ENCODE measurements around the gene AKR1C1. TPM values are rescaled to one million over a fixed set of nuclear protein-coding genes. Genes with fewer than 3 reads are reported as not detected.
"Not testable (repeated sequence)": the region's sequence is repeated elsewhere in the genome, so short reads cannot be mapped to it uniquely, and the experiment has no call there.

AKR1C1 gene
- polyA plus RNA-seq, 6 donors from 2014 or later = not detected

DNA sequence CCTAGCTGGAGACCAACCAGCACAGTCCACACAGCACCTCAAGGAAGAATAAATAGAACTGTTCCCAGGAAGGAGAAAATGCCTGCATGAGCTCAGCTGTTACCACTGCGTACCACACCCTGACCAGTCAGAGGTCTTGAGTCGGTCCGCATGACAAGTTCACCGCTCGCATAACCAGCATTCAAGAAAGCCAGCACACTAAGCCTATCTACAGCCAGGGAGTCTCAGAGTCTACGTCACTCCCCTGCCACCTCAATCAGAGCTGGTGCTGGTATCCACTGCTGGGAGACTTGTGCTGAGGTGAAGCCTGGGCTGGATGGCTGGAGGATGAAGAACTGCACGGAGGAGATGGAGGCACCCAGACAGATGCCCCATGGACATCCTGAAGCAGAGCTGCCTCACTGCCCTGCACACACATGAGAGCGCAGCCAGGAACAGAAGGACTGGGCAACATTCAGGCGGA, 19.6 kb downstream of the AKR1C1 start:
- H3K4me1 Mint-ChIP-seq = peaks cover 0 to 7% (median 0%) of the 10 kb centered on the region in 3 donors
- H3K4me3 Mint-ChIP-seq = no peak overlapping the region
- no peak overlapping the region for H3K27ac Mint-ChIP-seq

DNA sequence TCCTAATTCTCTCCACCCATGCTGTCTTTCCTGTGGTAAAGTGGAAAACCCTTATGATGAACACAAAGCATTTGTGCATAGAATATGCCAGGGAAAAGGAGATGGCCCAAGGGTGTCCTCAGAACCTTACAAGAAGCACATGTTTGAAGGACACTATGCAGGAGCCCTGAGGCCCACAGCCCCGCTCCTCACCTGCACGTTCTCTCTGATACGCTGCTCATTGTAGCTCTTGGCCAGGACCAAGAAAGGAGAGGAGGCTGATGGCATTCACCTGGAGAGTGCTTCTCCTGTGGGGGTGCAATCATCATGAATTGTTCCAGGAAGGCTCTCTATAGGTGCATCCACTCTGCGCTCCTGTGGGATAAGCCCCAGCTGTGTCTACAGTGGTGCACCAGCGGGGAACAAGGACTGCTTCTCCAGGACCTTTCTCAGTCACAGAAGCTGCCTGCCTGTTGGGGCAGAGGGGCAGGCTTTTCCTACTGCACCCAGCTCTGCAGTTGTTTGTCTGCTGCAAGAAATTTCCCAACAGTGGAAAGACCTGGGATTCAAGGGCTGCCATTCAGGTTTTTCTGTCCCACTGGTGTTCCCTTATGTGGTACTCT, 20.5 kb downstream of the AKR1C1 start:
- Mint-ChIP-seq H3K4me1 (peaks cover 0 to 7% (median 0%) of the 10 kb centered on the region in 3 donors), H3K36me3 (no peaks in the 10 kb centered on the region), H3K4me3 (no peak overlapping the region), H3K9me3 (no peaks in the 10 kb centered on the region), H3K27me3 (peaks cover 0 to 11% (median 6%) of the 10 kb centered on the region in 3 donors), H3K27ac (no peak overlapping the region)
- no peak for ATAC-seq (ENCODE audit: low read depth in 2 of 2)
- no peak for DNase-seq

More for the DNA sequence above, 19.6 kb downstream of the AKR1C1 start:
- Mint-ChIP-seq H3K9me3 (no peaks in the 10 kb centered on the region), H3K27me3 (peaks cover 0 to 11% (median 6%) of the 10 kb centered on the region in 3 donors), H3K36me3 (no peaks in the 10 kb centered on the region)
- ATAC-seq (ENCODE audit: low read depth in 2 of 2) (no peak), DNase-seq (no peak)

DNA sequence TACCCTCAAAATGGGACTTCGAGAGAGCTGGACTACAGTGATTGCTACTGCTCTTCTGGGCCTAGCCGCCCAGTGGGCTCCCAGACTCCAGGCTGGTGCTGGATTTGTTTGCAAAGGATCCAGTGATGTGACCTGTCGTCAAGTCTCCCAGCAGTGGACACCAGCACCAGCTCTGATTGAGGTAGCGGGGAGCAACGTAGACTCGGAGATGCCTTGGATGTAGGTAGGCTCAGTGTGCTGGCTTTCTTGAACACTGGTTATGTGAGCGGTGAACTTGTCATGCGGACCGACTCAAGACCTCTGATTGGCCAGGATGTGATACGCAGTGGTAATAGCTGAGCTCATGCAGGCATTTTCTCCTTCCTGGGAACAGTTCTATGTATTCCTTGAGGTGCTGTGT, 21.0 kb downstream of the AKR1C1 start:
- H3K27ac Mint-ChIP-seq = no peak overlapping the region
- ATAC-seq (ENCODE audit: low read depth in 2 of 2) = no peak
- no peaks in the 10 kb centered on the region for H3K9me3 Mint-ChIP-seq
- H3K4me3 Mint-ChIP-seq = no peak overlapping the region
- H3K4me1 Mint-ChIP-seq = peaks cover 0 to 7% (median 0%) of the 10 kb centered on the region in 3 donors
- H3K36me3 Mint-ChIP-seq = no peaks in the 10 kb centered on the region
- no peak for DNase-seq
- peaks cover 0 to 11% (median 6%) of the 10 kb centered on the region in 3 donors for H3K27me3 Mint-ChIP-seq

DNA sequence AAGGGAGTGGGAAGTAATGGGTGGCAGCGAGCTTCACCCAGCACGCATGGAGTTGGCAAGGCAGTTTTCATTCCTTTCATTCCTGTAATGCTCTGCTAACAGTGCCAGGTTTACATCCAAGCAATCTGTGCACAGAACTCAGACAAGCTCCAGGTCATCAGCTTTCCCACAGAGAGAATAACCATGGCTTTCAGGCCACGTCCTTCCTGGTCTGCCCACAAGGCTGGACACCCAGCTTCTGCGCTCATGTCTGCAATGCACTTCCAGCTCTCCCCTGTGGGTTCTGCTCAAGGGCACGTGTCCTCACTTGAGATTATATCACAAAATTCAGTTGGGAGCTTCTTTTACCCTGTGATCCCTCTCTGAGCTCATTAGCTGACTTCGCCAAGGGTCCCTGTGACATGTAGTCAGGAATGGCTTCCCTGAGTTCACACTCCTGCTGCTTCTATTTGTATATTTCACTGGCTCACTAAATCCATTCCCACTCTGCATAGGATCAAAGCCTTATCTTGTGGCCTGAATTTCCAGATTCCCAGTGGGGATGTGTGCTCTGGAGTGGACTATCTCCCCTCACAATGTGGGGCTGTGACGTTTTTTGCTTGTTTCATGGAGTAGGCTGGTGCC, 21.9 kb downstream of the AKR1C1 start:
- no peak for DNase-seq
- Mint-ChIP-seq H3K4me3 (no peak overlapping the region), H3K9me3 (no peaks in the 10 kb centered on the region), H3K36me3 (no peaks in the 10 kb centered on the region), H3K27ac (no peak overlapping the region), H3K27me3 (peaks cover 0 to 11% (median 6%) of the 10 kb centered on the region in 3 donors), H3K4me1 (peaks cover 0 to 7% (median 0%) of the 10 kb centered on the region in 3 donors)
- no peak for ATAC-seq (ENCODE audit: low read depth in 2 of 2)

DNA sequence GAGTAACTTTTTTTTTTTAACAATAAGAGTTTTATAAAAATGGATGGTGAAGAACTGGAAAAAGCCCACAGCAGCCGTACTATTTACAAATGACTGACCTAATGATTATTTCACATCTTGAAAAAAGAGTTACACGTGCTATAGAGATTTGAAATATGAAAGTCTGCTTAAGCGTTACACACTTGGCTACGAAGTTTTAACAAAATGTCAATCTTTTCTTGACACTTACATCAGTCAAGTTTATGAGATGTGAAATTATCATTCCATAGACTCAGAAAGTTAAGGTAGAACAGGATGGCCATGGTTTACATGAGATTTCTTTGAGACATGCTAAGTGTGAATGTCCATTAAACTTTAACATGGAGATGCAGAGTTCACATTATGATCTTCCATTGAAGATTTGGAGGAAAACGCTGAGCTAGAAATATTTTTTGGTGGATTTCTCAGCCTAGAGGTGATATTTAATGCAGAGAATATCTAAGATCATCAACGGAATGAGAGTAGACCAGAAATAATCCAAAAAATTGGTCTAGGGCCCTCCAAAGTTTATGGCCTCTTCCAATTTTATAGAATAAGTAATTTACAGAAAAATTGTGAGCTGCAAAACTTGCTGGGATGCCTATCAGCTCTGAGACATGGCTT, 24.9 kb downstream of the AKR1C1 start:
- not testable (repeated sequence) for H3K27ac Mint-ChIP-seq; H3K4me1 Mint-ChIP-seq; DNase-seq; H3K36me3 Mint-ChIP-seq; ATAC-seq (ENCODE audit: low read depth in 2 of 2); H3K9me3 Mint-ChIP-seq; H3K27me3 Mint-ChIP-seq; H3K4me3 Mint-ChIP-seq

DNA sequence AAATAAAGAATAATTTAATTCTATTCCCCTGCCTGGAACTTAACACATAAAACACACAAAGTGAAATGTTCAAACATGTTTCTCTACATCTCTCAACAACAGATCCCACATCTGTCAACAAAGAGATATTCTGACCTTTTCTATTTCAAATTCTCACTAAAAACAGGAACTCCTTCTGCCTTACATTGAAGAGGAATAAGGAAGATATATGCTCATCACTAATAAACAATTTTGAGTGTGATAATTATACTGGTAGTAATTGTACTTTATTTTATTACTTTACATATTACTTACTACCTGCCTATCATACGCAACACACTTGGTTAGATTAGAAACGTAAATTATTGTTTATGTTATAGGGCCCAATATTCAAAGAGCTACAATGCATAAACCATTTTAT, 27.0 kb downstream of the AKR1C1 start:
- no peaks in the 10 kb centered on the region for H3K9me3 Mint-ChIP-seq
- DNase-seq = no peak
- H3K4me3 Mint-ChIP-seq = no peak overlapping the region
- H3K36me3 Mint-ChIP-seq = no peaks in the 10 kb centered on the region
- H3K27me3 Mint-ChIP-seq = no peaks in the 10 kb centered on the region
- no peak for ATAC-seq (ENCODE audit: low read depth in 2 of 2)
- no peak overlapping the region for H3K27ac Mint-ChIP-seq
- no peaks in the 10 kb centered on the region for H3K4me1 Mint-ChIP-seq

DNA sequence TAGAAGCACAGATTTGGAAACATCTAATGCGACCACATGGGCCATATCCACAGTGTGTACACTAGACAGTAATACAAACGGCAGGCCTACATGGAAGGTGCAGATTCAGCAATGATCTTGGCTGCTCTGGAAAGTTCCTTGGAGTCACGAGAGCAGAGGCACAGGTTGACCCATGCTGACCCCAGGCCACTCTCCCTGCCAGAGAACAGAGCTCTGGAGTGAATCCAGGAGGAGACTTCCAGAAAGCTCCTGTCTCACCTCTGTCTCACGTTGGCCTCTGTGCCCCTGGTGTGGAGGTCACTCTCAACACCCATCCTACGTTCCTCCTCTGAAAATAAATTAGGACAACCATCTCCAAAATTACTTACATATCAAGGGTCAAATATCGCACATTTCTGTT, 28.2 kb downstream of the AKR1C1 start:
- ATAC-seq (ENCODE audit: low read depth in 2 of 2); H3K9me3 Mint-ChIP-seq; DNase-seq; H3K4me3 Mint-ChIP-seq; H3K36me3 Mint-ChIP-seq; H3K27ac Mint-ChIP-seq; H3K4me1 Mint-ChIP-seq; H3K27me3 Mint-ChIP-seq: not testable (repeated sequence)

DNA sequence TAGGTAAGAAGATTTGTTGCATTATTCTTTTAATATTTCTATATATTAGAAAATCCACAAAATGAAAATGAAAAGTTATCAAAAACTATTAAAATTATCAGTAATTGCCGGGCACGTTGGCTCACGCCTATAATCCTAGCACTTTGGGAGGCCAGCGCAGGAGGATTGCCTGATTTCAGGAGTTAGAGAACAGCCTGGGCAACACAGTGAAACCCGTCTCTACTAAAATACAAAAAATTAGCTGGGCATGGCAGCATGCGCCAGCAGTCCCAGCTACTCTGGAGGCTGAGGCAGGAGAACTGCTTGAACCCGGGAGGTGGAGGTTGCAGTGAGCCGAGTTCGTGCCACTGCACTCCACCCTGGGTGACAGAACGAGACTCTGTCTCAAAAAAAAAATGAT, 29.3 kb downstream of the AKR1C1 start:
- not testable (repeated sequence) for ATAC-seq (ENCODE audit: low read depth in 2 of 2); H3K4me1 Mint-ChIP-seq; H3K4me3 Mint-ChIP-seq

DNA sequence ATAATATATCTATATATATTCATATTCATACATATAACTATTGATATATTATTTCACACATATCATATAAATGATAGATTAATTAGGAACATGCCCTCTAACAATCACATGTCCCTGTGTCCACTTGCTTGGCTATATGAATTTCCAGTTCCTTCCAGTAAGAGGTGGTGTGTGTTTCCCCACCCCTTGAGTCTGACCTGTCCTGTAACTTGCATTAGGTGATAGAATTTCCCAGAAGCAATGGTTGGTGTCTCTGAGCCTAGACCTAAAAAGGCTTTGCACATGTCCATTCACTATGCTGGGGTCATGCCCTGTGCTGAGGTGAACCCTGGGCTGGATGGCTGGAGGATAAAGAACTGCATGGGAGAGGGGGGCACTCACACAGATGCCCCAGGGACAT, 31.0 kb downstream of the AKR1C1 start:
- not testable (repeated sequence) for H3K4me3 Mint-ChIP-seq

More for the DNA sequence above, 29.3 kb downstream of the AKR1C1 start:
- not testable (repeated sequence) for DNase-seq, H3K9me3 Mint-ChIP-seq, H3K27me3 Mint-ChIP-seq, H3K27ac Mint-ChIP-seq, H3K36me3 Mint-ChIP-seq

DNA sequence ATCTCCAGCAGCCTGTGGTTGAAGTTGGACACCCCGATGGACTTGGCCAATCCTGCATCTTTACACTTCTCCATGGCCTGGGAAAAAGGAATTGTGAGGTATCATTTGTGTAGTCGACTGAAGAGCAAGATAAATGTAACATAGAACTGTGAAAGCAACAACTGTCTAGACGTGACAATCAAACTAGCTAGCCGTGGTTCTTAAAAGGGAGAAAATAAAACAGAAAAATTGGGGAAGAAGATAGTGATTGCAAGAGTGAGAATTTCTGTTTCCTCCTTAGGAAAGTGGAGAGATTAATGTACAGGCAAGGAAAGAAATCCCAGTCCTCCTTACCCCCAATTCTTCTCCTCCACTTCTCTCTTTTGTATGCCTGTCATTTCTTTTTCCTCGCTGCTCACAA, 35.5 kb downstream of the AKR1C1 start:
- DNase-seq (no peak), ATAC-seq (ENCODE audit: low read depth in 2 of 2) (no peak)
- no peaks in the 10 kb centered on the region for H3K27me3 Mint-ChIP-seq
- no peaks in the 10 kb centered on the region for H3K4me1 Mint-ChIP-seq
- no peaks in the 10 kb centered on the region for H3K9me3 Mint-ChIP-seq
- no peaks in the 10 kb centered on the region for H3K36me3 Mint-ChIP-seq
- H3K27ac Mint-ChIP-seq = no peak overlapping the region
- H3K4me3 Mint-ChIP-seq = no peak overlapping the region

More for the DNA sequence above, 31.0 kb downstream of the AKR1C1 start:
- H3K36me3 Mint-ChIP-seq; ATAC-seq (ENCODE audit: low read depth in 2 of 2); DNase-seq; H3K27me3 Mint-ChIP-seq; H3K27ac Mint-ChIP-seq; H3K9me3 Mint-ChIP-seq; H3K4me1 Mint-ChIP-seq: not testable (repeated sequence)

DNA sequence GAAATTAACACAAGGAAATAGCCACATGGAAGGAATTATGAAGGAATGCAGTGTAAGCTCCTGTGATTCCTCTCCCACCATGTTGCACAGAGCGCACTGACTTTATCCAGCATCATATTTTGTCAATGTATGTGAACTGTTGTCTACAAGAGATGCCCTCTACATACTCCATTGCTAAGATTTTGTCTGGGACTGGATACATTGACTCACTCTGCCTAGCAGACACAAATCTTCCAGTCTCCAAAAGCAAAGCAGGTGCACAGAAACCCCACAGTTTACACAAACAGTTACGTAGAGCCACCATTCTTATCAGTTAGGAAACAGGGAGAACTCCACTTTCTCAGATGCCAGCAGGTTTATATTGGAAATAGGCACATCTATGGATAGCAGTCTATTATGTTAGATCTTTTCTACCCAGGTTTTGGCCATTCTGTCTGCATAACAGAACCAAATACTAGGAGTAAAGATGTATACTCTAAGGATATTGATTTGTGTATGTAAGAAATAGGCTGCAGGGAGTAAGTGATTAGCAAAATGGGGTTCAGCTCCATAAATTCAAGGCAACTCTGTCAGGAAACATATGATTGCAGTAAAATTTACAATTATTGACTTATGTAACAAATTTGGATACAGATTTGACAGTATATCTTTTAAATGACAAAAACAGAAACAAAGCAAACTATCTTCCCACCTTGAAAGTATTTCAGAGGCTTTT, 39.0 kb downstream of the AKR1C1 start:
- ATAC-seq (ENCODE audit: low read depth in 2 of 2) = no peak
- H3K27me3 Mint-ChIP-seq = no peaks in the 10 kb centered on the region

DNA sequence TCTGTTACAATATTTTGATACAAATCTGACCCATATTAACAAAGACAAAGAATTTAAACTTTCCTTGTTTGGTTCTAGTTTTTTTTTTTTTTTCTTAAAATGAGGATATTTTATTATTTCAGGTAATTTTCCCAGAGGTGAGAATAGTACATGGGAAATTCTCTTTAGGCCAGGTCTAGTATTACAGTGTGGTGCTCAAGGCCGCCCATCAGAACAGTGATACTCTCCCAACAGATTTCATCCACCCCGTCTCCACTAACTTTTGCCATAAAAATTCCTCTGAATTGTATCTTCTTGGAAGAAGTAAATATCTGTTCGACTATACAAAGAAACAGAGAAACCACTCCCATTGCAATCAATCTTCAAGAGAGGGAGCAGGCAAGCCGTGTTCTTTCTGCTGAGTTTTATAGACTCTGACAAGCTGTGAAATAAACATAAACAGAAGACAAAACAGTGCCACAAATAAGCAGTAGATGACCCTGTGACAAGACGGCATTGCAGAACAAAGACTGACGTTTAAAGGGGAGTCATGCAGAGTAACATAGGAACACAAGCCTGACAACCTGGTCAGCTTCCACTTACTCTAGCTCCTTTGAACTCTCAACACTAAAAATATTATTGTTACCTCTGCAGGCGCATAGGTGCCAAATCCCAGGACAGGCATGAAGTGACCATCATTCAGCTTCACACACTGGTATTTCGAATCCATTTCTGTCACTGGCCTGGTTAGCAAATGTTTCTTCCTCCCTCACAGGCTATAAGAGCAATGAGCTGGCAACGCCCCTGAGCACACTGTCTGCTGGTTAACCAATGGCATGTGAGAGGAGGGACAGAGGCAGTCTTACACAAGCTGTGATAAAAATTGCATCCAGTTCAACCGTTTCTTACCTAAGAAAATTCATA, 40.2 kb downstream of the AKR1C1 start, which contains the start of gene AKR1C2:
Gene AKR1C2, minus strand, starts transcription at position 731 of the 903 bp plus-strand sequence. Its CDS starts 22 bp downstream, at position 709.
- H3K4me3 Mint-ChIP-seq, H3K27me3 Mint-ChIP-seq: not testable (repeated sequence)

More for the DNA sequence above, 39.0 kb downstream of the AKR1C1 start:
- DNase-seq = no peak
- Mint-ChIP-seq H3K4me1 (no peaks in the 10 kb centered on the region), H3K4me3 (no peak overlapping the region), H3K27ac (no peak overlapping the region), H3K36me3 (no peaks in the 10 kb centered on the region), H3K9me3 (peaks cover 0 to 8% (median 3%) of the 10 kb centered on the region in 7 donors)

DNA sequence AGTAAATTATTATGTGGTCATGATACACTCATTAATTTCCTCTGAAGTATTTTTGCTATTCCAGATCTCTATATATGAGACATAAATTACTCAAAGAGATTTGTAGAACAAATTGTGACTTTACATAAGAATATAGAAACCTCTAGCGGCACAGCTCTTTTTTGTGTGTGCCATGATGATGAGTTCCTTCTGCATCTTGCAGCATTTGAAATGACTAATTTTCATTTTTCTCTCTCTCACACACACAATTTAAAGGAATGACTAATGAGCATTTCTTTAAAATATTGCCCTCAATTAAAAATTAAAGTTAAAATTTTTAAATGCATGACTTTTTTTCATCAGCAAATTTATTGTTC, 40.8 kb downstream of the AKR1C1 start:
- H3K36me3 Mint-ChIP-seq; H3K27me3 Mint-ChIP-seq; H3K27ac Mint-ChIP-seq; ATAC-seq (ENCODE audit: low read depth in 2 of 2); DNase-seq; H3K4me1 Mint-ChIP-seq; H3K4me3 Mint-ChIP-seq; H3K9me3 Mint-ChIP-seq: not testable (repeated sequence)

More for the DNA sequence above, 40.2 kb downstream of the AKR1C1 start, which contains the start of gene AKR1C2:
- not testable (repeated sequence) for H3K4me1 Mint-ChIP-seq; H3K36me3 Mint-ChIP-seq; ATAC-seq (ENCODE audit: low read depth in 2 of 2); DNase-seq; H3K9me3 Mint-ChIP-seq; H3K27ac Mint-ChIP-seq
